Renal pelvis (tissue), 3 donors: Measurements from ENCODE around the gene BTN1A1. TPM values are rescaled to one million over a fixed set of nuclear protein-coding genes. Genes with fewer than 3 reads are reported as not detected.

Source experiments
- polyA plus RNA-seq, 3 donors: library from polyadenylated mRNA; unstranded; fragments of 120-200 nt; gene quantifications; one replicate each; pipeline ENCODE4 v1.2.1, GENCODE V29; 2013; ENCODE audit not compliant: insufficient read length in 3 of 3

The BTN1A1 gene
- polyA plus RNA-seq, 3 donors: 0.16 to 0.23 (median 0.18) TPM

Other genes with a start within 250 kb of the BTN1A1 start
- gene BTN3A2, start 135.1 kb upstream of the BTN1A1 start, polyA plus RNA-seq: 10 to 100 TPM; 12.7 to 22.2 (median 13.0) TPM
- gene BTN2A2, start 117.2 kb upstream of the BTN1A1 start, polyA plus RNA-seq: 10 to 100 TPM; 12.2 to 16.4 (median 15.3) TPM
- 10 to 100 TPM; 17.6 to 31.5 (median 30.8) TPM for gene BTN3A1, start 98.0 kb upstream of the BTN1A1 start, polyA plus RNA-seq
- gene BTN3A3, start 59.8 kb upstream of the BTN1A1 start, polyA plus RNA-seq: 10 to 100 TPM; 14.5 to 20.5 (median 15.4) TPM
- gene BTN2A1, start 42.3 kb upstream of the BTN1A1 start, polyA plus RNA-seq: 10 to 100 TPM; 27.8 to 35.3 (median 34.3) TPM
- 10 to 100 TPM; 73.7 to 86.5 (median 83.3) TPM for gene HMGN4, start 38.1 kb downstream of the BTN1A1 start, polyA plus RNA-seq
- gene ABT1, start 96.7 kb downstream of the BTN1A1 start, polyA plus RNA-seq: 10 to 100 TPM; 15.4 to 17.9 (median 16.7) TPM
- gene ZNF322, start 159.4 kb downstream of the BTN1A1 start, polyA plus RNA-seq: 10 to 100 TPM; 34.4 to 38.8 (median 36.6) TPM